CD4-positive, alpha-beta T cell (primary cell): ENCODE measurements around the gene LRRC15. TPM values are rescaled to one million over a fixed set of nuclear protein-coding genes. Genes with fewer than 3 reads are reported as not detected.

Source experiments
- ATAC-seq: fragments of 200-7000 bp; cut with Tn5 transposase; one replicate; pipeline ENCODE4 v1.10.0; 2022; ENCODE audit warnings: mild to moderate bottlenecking; ENCODE audit not compliant: poor library complexity
- CTCF ChIA-PET: fragments of 350-600 bp; sonication (Branson Sonifier 250); formaldehyde crosslinking; loops from one replicate; lab custom pipeline; 2021; ENCODE audit warnings: antibody characterized with exemption, inconsistent platforms; lab: Charles Lee
- POLR2A ChIA-PET: fragments of 350-600 bp; sonication (Branson Sonifier 250); formaldehyde crosslinking; loops from one replicate; lab custom pipeline; 2021; ENCODE audit warnings: antibody characterized with exemption, inconsistent platforms; lab: Charles Lee
- DNase-seq, 14 experiments: peaks; one replicate each; pipeline ENCODE4 v3.0.0-alpha.2; 2013 to 2020; ENCODE audit warnings: mixed read lengths in 2 of 14
- H3K27ac ChIP-seq, 2 donors: one replicate each; pipeline versions ENCODE4 v1.5.1 to v1.7.0; 2013; ENCODE audit warnings: low read length in 2 of 2, low read depth in 1 of 2, mild to moderate bottlenecking in 1 of 2
- H3K27me3 ChIP-seq, 2 experiments: 1 replicate in 1 of 2; 2 replicates in 1 of 2; pipeline versions ENCODE4 v1.6.1 to v1.7.0; 2013; ENCODE audit warnings: low read length in 2 of 2, control low read depth in 1 of 2, mild to moderate bottlenecking in 1 of 2, moderate library complexity in 1 of 2; ENCODE audit not compliant: insufficient read depth in 2 of 2, control insufficient read depth in 1 of 2
- H3K36me3 ChIP-seq: one replicate; pipeline ENCODE4 v1.6.1; 2013; ENCODE audit warnings: low read length, control low read depth; ENCODE audit not compliant: insufficient read depth
- H3K4me1 ChIP-seq: one replicate; pipeline ENCODE4 v1.6.1; 2013; ENCODE audit warnings: low read length, control low read depth; ENCODE audit not compliant: insufficient read depth
- H3K4me3 ChIP-seq: one replicate; pipeline ENCODE4 v1.5.1; 2013; ENCODE audit warnings: mild to moderate bottlenecking, low read length, moderate library complexity
- H3K9me3 ChIP-seq, 2 experiments: 1 replicate in 1 of 2; 2 replicates in 1 of 2; pipeline versions ENCODE4 v1.6.1 to v1.7.0; 2013; ENCODE audit warnings: low read length in 2 of 2, mild to moderate bottlenecking in 2 of 2, control low read depth in 1 of 2, moderate library complexity in 1 of 2; ENCODE audit not compliant: control insufficient read depth in 1 of 2, insufficient read depth in 1 of 2
- H3K27ac Mint-ChIP-seq: one replicate; pipeline ENCODE4 v1.8.0; 2020; ENCODE audit warnings: mixed read lengths
- H3K27me3 Mint-ChIP-seq: one replicate; pipeline ENCODE4 v1.8.0; 2021; ENCODE audit warnings: mixed read lengths
- H3K36me3 Mint-ChIP-seq: one replicate; pipeline ENCODE4 v1.8.0; 2021; ENCODE audit warnings: low read depth, mixed read lengths
- H3K4me1 Mint-ChIP-seq: one replicate; pipeline ENCODE4 v1.8.0; 2021; ENCODE audit warnings: low read depth, mixed read lengths
- H3K4me3 Mint-ChIP-seq: one replicate; pipeline ENCODE4 v1.8.0; 2020; ENCODE audit warnings: mild to moderate bottlenecking, mixed read lengths
- H3K9me3 Mint-ChIP-seq: one replicate; pipeline ENCODE4 v1.8.0; 2020; ENCODE audit warnings: mixed read lengths
- CTCF ChIP-seq: fragments of 200-600 bp; IDR thresholded peaks from one replicate; pipeline ENCODE4 v1.8.0; 2022; ENCODE audit warnings: antibody characterized with exemption, mild to moderate bottlenecking
- intact Hi-C, 2 experiments: fragments of 100-400 bp; cut with DNase I in 1 of 2; cut with micrococcal nuclease in 1 of 2; formaldehyde crosslinking; loops; one replicate each; pipeline versions ENCODE4 v1.15.1 to v1.9.0; 2023 to 2025; cut with DNase I, micrococcal nuclease
- total RNA-seq, 174 experiments: library from RNA in 2 of 174; stranded (reverse) in 2 of 174; gene quantifications; one replicate each; pipeline ENCODE4 v1.2.3 and lab custom pipeline; 2021 to 2026

The LRRC15 gene
- total RNA-seq, 2 experiments from 2014 or later = not detected

- no peak overlapping the region for H3K27ac ChIP-seq
- ATAC-seq = no peak
- no peak for TF ChIP-seq CTCF
- H3K4me1 Mint-ChIP-seq = peaks cover 10% of the 10 kb centered on the region
- peak overlapping the region; percentile 53 for H3K4me3 Mint-ChIP-seq
- H3K4me1 ChIP-seq = peaks cover 18% of the 10 kb centered on the region
- POLR2A ChIA-PET = no interaction called here
- intact Hi-C loops = no loop called here
- H3K27me3 ChIP-seq = peaks cover 11 to 20% of the 10 kb centered on the region in 2 experiments
- CTCF ChIA-PET = no interaction called here
- peaks cover 9 to 17% of the 10 kb centered on the region in 2 experiments for H3K9me3 ChIP-seq
- H3K27me3 Mint-ChIP-seq = peaks cover 26% of the 10 kb centered on the region
- peaks cover 2% of the 10 kb centered on the region for H3K9me3 Mint-ChIP-seq
- H3K4me3 ChIP-seq = no peak overlapping the region
- no peak overlapping the region for H3K27ac Mint-ChIP-seq
- no peak for DNase-seq
- no peaks in the 10 kb centered on the region for H3K36me3 Mint-ChIP-seq
- H3K36me3 ChIP-seq = no peaks in the 10 kb centered on the region
These were observed 48.7 kb downstream of the LRRC15 start for GRCh38 chr3:194320744-194321243.

GRCh38 chr3:194320100-194320499 lies 49.4 kb downstream of the LRRC15 start:
- CTCF ChIA-PET = no interaction called here
- POLR2A ChIA-PET = no interaction called here

GRCh38 chr3:194318511-194319161 lies 50.9 kb downstream of the LRRC15 start:
- H3K9me3 Mint-ChIP-seq = peaks cover 2% of the 10 kb centered on the region
- Histone ChIP-seq H3K27me3 (peaks cover 16 to 20% of the 10 kb centered on the region in 2 experiments), H3K36me3 (no peaks in the 10 kb centered on the region), H3K4me1 (peaks cover 15% of the 10 kb centered on the region), H3K9me3 (peaks cover 8 to 9% of the 10 kb centered on the region in 2 experiments), H3K27ac (no peak overlapping the region), H3K4me3 (no peak overlapping the region)
- peaks cover 17% of the 10 kb centered on the region for H3K4me1 Mint-ChIP-seq
- POLR2A ChIA-PET = no interaction called here
- intact Hi-C loops = loop anchor here (5.0 to 10.0 kb wide), 4 partner anchors 181 to 1751 kb away; partner anchors contain the start of gene HES1 (in 1 of the 2)
- H3K27me3 Mint-ChIP-seq = peaks cover 35% of the 10 kb centered on the region
- H3K27ac Mint-ChIP-seq = no peak overlapping the region
- ATAC-seq = no peak
- CTCF ChIA-PET = interaction anchor here (1.5 kb wide), 1 partner anchor 15 kb away, joined by 4 read pairs; no protein-coding TSS in a partner anchor
- no peak for TF ChIP-seq CTCF
- DNase-seq = no peak
- no peak overlapping the region for H3K4me3 Mint-ChIP-seq
- no peaks in the 10 kb centered on the region for H3K36me3 Mint-ChIP-seq

More at GRCh38 chr3:194320100-194320499, 49.4 kb downstream of the LRRC15 start:
- H3K36me3 ChIP-seq = no peaks in the 10 kb centered on the region
- Mint-ChIP-seq H3K9me3 (peaks cover 2% of the 10 kb centered on the region), H3K4me1 (peaks cover 14% of the 10 kb centered on the region), H3K27me3 (peaks cover 32% of the 10 kb centered on the region), H3K36me3 (no peaks in the 10 kb centered on the region), H3K4me3 (no peak overlapping the region), H3K27ac (no peak overlapping the region)
- H3K4me3 ChIP-seq = no peak overlapping the region
- DNase-seq = no peak
- H3K27ac ChIP-seq = no peak overlapping the region
- H3K9me3 ChIP-seq = peaks cover 9 to 17% of the 10 kb centered on the region in 2 experiments
- ATAC-seq = no peak
- no peak for TF ChIP-seq CTCF
- H3K27me3 ChIP-seq = peaks cover 11 to 20% of the 10 kb centered on the region in 2 experiments
- intact Hi-C loops = no loop called here
- H3K4me1 ChIP-seq = peaks cover 24% of the 10 kb centered on the region
